HepG2 (cell line): ENCODE measurements around the gene S100Z. TPM values are rescaled to one million over a fixed set of nuclear protein-coding genes. Genes with fewer than 3 reads are reported as not detected.

Experiments used
- CEBPB ChIP-seq: IDR thresholded peaks from 2 replicates; pipeline ENCODE4 v1.6.1; 2011; ENCODE audit warnings: low read depth, low read length, improper control_type of control experiment, borderline replicate concordance
- polyA plus RNA-seq, 8 experiments: library from polyadenylated mRNA; depleted of rRNA in 3 of 8; stranded (reverse) in 7 of 8; unstranded in 1 of 8; fragments of >200 nt; fragmentation: Illumina TruSeq in 4 of 8; extraction: Trizol in 4 of 8; gene quantifications; 2 replicates each; pipeline versions ENCODE4 v1.2.1 to v1.2.3, GENCODE V29; 2011 to 2016; ENCODE audit warnings: low read depth in 4 of 8, missing spikeins in 1 of 8, mixed read lengths in 1 of 8; ENCODE audit not compliant: insufficient read depth in 1 of 8
- small RNA-seq, 3 experiments: library from RNA; depleted of rRNA; stranded (forward); fragments of <200 nt; gene quantifications; one replicate each; pipeline ENCODE3, GENCODE V24; 2012; ENCODE audit warnings: low read depth in 2 of 3, low replicate concordance in 1 of 3; ENCODE audit not compliant: insufficient read length in 3 of 3, insufficient read depth in 2 of 3
- total RNA-seq, 5 experiments: library from RNA; depleted of rRNA; stranded (reverse); fragments of >200 nt; fragmentation: Illumina TruSeq; extraction: Trizol; gene quantifications; 2 replicates each; pipeline ENCODE4 v1.2.3, GENCODE V29; 2016; ENCODE audit warnings: low read depth in 1 of 5

Gene S100Z
- total and polyA plus RNA-seq, 2 of the 13 experiments (the other 11 are each of a cell fraction or from before 2014, with no cell fraction given) = 0.22 TPM; not detected in 1

DNA sequence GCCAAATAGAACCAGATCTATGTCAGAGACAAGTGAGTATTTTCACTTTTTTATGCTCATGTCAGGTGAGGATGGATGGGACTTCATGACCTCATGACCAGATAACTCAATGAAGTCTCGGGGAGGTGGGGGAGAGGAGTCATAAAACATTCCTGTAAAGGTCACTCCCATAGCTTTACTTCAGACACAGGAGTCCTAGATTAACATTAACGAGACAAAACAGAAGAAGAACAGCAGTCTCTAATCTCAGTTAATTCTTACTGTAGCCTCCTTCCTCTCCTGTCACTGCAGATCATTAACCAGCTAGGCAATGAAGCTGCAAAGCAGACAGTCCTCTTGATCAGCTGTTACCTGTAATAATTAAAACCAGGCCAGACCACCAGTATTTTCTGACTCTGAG lies 114.2 kb downstream of the S100Z start (continued):
- no peak for TF ChIP-seq CEBPB

Small RNA genes lying within 50 kb of the gene (small RNA-seq; reads per million reads assigned to genes)
- gene RN7SL208P (0 reads per million in 3 experiments), gene RNU6ATAC36P (0 reads per million in 3 experiments)

Other genes starting within 250 kb of the S100Z start
- not detected in 2 replicates for gene F2RL2, start 226.6 kb upstream of the S100Z start, total RNA-seq (2016; rRNA removed; fragmentation: Illumina TruSeq; extraction: Trizol)
- not detected in 2 replicates for gene F2RL2, start 226.6 kb upstream of the S100Z start, polyA plus RNA-seq (2011; rRNA removed)
- gene F2R, start 133.9 kb upstream of the S100Z start, total RNA-seq (2016; rRNA removed; fragmentation: Illumina TruSeq; extraction: Trizol) = 4.6 and 8.3 TPM in 2 replicates
- gene F2R, start 133.9 kb upstream of the S100Z start, polyA plus RNA-seq (2011; rRNA removed) = 12.3 and 13.6 TPM in 2 replicates
- 6.3 and 9.9 TPM in 2 replicates for gene F2RL1, start 31.0 kb upstream of the S100Z start, total RNA-seq (2016; rRNA removed; fragmentation: Illumina TruSeq; extraction: Trizol)
- 23.0 TPM in 2 replicates for gene F2RL1, start 31.0 kb upstream of the S100Z start, polyA plus RNA-seq (2011; rRNA removed)
- not detected in 2 replicates for gene CRHBP, start 103.0 kb downstream of the S100Z start, total RNA-seq (2016; rRNA removed; fragmentation: Illumina TruSeq; extraction: Trizol)
- not detected in 2 replicates for gene CRHBP, start 103.0 kb downstream of the S100Z start, polyA plus RNA-seq (2011; rRNA removed)
- 15.5 and 20.2 TPM in 2 replicates for gene AGGF1, start 180.4 kb downstream of the S100Z start, total RNA-seq (2016; rRNA removed; fragmentation: Illumina TruSeq; extraction: Trizol)
- gene AGGF1, start 180.4 kb downstream of the S100Z start, polyA plus RNA-seq (2011; rRNA removed) = 10.7 and 12.9 TPM in 2 replicates
- gene ZBED3, start 237.3 kb downstream of the S100Z start, total RNA-seq (2016; rRNA removed; fragmentation: Illumina TruSeq; extraction: Trizol) = 2.3 and 3.1 TPM in 2 replicates
- 7.6 and 8.1 TPM in 2 replicates for gene ZBED3, start 237.3 kb downstream of the S100Z start, polyA plus RNA-seq (2011; rRNA removed)